A549 treated with CpdA at 1 μM for 4 hours (cell line): ENCODE results near the gene C4orf33. TPM values are rescaled to one million over a fixed set of nuclear protein-coding genes. Genes with fewer than 3 reads are reported as not detected.

ENCODE experiments used
- total RNA-seq: library from RNA; stranded (reverse); fragments of 200-300 nt; extraction: Qiagen RNA extraction; gene quantifications from 5 replicates; pipeline ENCODE4 v1.2.3, GENCODE V29; 2022; ENCODE audit warnings: low read depth

C4orf33 gene, protein sequence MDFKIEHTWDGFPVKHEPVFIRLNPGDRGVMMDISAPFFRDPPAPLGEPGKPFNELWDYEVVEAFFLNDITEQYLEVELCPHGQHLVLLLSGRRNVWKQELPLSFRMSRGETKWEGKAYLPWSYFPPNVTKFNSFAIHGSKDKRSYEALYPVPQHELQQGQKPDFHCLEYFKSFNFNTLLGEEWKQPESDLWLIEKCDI
- 3.6 to 6.4 TPM (median 4.2 TPM) in 5 replicates for total RNA-seq

DNA sequence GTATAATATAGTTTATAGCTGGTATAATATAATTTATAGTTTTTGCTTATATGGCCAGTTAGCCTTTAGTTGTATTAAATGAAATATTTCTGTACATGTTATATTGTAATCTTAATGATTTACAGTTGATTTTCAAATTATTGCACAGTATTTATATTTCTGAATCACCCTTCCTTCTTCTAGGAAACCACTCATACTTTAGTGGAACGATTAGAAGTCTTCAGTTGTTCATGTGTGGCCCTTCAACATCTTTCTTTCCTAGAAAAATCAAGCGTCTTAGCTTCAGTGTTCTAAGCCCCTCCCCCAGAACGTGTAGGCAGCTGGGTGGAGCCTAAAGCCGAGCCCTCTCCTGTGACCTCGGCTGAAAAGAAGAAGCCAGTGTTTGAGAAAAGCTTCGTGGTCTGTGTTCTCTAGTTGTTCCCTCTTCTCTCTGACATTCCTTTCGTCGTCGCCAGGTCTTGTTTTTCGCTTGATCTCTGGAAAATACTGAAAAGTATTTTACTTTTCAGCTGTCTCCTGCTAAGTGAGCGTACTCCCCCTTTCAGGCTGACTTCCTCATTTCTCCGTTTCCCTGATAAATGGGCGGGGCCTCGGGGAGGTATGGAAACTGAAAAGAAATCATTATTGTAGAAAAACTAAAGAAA is at the start of gene C4orf33:
Gene C4orf33, plus strand, starts transcription at position 342 of the 644 bp plus-strand sequence. CDS start 6,459 bp downstream, outside the sequence.

DNA sequence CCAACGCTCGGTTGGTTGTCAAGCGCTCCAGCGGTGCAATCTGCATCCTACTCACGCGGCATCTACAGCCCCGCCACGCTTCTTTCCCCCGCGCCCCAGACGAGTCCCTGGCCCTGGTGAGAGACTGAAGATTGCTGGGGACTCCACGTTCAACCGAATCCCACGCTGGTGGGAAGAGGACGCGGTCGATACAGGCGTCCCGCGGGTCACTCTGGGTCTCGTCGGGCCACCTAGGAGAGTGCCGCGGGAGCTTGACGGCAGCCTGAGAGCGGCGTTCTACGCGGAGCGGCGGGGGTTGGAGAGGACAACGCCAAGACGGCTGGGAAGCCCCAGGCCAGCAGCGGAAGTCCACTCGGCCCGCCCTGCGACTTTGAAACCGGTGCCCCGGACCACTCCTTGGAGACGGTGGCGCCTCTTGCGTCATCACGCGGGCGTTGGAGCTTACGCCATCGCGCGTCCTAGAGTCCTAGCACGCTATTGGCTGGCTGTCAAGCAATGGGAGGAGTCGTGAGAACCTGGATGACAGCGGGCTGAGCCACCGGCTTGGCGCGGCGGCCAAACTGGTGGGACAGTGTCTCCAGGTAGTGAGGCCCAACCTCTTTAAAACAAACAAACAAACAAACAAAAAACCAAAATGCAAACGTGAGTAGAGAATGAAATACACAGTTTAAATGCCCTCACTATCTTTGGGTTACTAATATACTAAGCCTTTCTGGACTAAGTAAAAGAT is 2.6 kb upstream of the C4orf33 start, which contains the start of gene SCLT1:
Gene SCLT1, minus strand, starts transcription at position 349 of the 730 bp plus-strand sequence. CDS start 436 bp downstream, outside the sequence.

Other genes starting within 250 kb of the C4orf33 start
- gene SCLT1, start 2.6 kb upstream of the C4orf33 start, total RNA-seq: 5.8 to 6.6 TPM (median 6.2 TPM) in 5 replicates